ENCODE results near the gene NUCB1.
A peak's percentile ranks its signal among the peaks of the same experiment; 100 is the strongest.
"Not testable (repeated sequence)": the region's sequence is repeated elsewhere in the genome, so short reads cannot be mapped to it uniquely, and the experiment has no call there.

The NUCB1 gene

GRCh38 chr19:48906324-48906723 lies 6.2 kb downstream of the NUCB1 start:
- no peak for DNase-seq

DNA sequence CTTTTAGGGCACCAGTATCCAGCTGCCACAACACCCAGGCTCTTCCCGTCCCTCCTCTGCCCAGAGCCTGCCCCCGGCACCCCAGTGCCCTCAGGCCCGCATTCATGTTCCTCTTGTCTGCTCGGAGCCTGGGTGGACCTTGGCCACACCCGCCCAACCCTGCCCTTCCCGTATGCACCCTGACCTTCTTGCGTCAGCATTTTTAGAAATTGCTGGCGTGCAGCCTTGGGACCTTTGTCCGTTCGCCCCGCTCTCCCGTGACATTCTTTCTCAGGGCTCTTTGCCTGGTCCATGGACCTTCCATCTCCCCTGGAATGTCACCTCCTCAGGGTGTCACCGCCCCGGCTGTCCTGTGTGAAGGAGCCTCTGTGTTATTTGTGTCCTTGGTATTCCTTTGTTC lies 7.6 kb downstream of the NUCB1 start:
- no peak for DNase-seq

GRCh38 chr19:48909424-48910077 lies 9.4 kb downstream of the NUCB1 start:
- not testable (repeated sequence) for DNase-seq

- no peak for DNase-seq
These were observed 10.7 kb downstream of the NUCB1 start for GRCh38 chr19:48910803-48911202.

- DNase-seq: no peak
These were observed 13.2 kb downstream of the NUCB1 start for GRCh38 chr19:48913114-48913889.

- DNase-seq: no peak
These were observed 14.1 kb downstream of the NUCB1 start for GRCh38 chr19:48914181-48914580.

DNA sequence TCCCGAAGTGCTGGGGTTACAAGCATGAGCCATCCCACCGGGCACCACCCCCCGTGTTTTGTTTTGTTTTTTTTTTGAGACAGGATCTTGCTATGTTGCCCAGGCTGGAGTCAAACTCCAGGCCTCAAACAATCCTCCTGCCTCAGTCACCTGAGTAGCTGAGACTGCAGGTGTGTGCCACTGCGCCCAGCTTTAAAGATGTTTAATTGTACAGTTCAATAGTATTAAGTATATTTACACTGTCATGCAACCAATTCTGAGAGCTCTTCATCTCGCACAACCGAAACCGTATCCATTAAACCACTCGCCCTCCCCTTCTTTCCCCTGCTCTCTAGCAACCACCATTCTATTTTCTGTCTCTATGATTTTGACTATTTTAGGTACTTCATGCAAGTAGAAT lies 15.6 kb downstream of the NUCB1 start:
- no peak for DNase-seq

- no peak for DNase-seq
These were observed 18.0 kb downstream of the NUCB1 start for GRCh38 chr19:48918071-48918470.

DNA sequence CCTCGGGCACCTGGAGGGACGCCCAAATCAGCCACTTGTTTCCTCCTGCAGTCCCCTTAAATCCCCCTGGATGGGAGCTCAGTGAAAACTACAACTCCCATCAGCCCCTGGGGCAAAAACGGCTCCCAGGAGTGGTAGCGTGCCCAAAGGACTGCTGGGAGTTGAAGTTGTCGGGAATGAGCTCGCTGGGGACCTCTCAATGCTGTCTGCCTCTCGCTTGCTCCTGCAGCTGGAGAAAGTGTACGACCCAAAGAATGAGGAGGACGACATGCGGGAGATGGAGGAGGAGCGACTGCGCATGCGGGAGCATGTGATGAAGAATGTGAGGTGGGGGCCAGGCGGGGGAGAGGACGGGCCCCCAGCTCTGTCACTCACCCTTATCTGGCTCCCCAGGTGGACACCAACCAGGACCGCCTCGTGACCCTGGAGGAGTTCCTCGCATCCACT lies 18.7 kb downstream of the NUCB1 start:
- no peak for DNase-seq

DNA sequence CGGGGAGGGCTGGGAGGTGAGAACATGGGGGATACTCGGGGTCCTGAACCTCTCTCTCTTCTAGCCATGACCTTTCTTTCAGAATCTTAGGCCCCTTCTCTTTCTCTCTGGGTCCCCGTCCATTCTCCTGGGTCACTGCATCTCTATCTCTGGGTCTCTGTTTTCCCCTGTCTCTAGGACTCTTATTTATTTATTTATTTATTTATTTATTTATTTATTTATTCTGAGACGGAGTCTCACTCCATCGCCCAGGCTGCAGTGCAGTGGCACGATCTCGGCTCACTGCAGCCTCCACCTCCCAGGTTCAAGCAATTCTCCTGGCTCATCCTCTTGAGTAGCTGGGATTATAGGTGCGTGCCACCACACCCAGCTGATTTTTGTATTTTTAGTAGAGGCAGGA lies 19.2 kb downstream of the NUCB1 start:
- not testable (repeated sequence) for DNase-seq

DNA sequence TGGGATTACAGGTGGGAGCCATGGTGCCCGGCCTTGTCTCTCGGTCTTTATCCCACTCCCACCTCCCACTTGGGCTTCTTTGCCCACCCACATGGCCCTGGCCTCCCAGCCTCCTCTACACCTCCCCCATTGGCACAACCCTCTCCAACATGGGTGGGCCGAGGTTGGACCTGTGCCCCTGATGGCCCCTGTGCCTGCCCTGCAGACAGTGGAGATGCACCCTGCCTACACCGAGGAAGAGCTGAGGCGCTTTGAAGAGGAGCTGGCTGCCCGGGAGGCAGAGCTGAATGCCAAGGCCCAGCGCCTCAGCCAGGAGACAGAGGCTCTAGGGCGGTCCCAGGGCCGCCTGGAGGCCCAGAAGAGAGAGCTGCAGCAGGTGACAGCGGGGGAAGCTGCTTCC lies 20.8 kb downstream of the NUCB1 start:
- DNase-seq: no peak

GRCh38 chr19:48921721-48922500 lies 21.8 kb downstream of the NUCB1 start:
- no peak for DNase-seq

DNA sequence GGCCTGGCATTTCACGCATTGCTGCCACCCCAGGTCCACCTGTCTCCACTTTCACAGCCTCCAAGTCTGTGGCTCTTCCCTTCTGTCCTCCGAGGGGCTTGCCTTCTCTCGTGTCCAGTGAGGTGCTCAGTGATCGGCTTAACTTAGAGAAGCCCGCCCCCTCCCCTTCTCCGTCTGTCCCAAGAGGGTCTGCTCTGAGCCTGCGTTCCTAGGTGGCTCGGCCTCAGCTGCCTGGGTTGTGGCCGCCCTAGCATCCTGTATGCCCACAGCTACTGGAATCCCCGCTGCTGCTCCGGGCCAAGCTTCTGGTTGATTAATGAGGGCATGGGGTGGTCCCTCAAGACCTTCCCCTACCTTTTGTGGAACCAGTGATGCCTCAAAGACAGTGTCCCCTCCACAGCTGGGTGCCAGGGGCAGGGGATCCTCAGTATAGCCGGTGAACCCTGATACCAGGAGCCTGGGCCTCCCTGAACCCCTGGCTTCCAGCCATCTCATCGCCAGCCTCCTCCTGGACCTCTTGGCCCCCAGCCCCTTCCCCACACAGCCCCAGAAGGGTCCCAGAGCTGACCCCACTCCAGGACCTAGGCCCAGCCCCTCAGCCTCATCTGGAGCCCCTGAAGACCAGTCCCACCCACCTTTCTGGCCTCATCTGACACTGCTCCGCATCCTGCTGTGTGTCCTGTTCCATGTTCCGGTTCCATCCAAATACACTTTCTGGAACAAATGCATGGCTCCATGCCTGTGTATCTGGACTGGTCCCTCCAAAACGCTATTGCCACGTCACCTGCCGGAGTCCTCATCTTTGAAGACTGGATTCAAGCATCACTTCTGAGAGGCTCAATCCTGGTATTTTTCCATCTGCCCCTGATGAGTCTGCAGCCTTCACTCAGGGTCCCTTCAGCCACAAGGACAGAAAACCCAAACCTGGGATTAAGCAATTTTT lies 22.7 kb downstream of the NUCB1 start:
- no peak for DNase-seq

DNA sequence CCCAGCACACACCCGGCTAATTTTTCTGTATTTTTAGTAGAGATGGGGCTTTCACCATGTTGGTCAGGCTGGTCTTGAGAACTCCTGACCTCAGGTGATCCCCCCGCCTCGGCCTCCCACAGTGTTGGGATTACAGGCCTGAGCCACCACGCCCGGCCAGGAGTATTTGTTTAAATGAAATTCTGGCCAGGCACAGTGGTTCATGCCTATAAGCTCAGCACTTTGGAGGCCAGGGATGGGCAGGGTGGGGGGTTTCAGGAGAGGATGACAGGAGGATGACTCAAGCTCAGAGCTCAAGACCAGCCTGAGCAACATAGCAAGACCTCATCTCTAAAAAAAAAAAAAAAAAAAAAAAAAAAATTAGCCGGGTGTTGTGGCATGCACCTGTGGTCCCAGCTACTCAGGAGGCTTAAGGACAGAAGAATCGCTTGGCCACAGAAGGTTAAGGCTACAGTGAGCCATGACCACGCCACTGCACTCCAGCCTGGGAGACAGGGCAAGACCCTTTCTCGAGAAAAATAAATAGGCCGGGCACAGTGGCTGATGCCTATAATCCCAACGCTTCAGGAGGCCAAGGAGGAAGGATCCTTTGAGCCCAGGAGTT lies 25.2 kb downstream of the NUCB1 start:
- DNase-seq: no peak

- not testable (repeated sequence) for DNase-seq
These were observed 25.8 kb downstream of the NUCB1 start for GRCh38 chr19:48925890-48926289.

GRCh38 chr19:48926909-48927308 lies 26.8 kb downstream of the NUCB1 start:
- peak; percentile 3 for DNase-seq

DNA sequence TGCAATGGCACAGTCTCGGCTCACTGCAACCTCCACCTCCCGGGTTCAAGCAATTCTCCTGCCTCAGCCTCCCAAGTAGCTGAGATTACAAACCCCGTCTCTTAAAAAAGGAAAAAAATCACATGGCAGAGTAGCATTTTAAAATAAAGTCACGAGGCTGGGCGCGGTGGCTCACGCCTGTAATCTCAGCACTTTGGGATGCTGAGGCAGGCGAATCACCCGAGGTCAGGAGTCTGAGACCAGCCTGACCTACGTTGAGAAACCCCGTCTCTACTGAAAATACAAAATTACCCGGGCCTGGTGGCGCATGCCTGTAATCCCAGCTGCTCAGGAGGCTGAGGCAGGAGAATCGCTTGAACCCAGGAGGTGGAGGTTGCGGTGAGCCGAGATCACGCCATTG lies 27.6 kb downstream of the NUCB1 start:
- DNase-seq: not testable (repeated sequence)

DNA sequence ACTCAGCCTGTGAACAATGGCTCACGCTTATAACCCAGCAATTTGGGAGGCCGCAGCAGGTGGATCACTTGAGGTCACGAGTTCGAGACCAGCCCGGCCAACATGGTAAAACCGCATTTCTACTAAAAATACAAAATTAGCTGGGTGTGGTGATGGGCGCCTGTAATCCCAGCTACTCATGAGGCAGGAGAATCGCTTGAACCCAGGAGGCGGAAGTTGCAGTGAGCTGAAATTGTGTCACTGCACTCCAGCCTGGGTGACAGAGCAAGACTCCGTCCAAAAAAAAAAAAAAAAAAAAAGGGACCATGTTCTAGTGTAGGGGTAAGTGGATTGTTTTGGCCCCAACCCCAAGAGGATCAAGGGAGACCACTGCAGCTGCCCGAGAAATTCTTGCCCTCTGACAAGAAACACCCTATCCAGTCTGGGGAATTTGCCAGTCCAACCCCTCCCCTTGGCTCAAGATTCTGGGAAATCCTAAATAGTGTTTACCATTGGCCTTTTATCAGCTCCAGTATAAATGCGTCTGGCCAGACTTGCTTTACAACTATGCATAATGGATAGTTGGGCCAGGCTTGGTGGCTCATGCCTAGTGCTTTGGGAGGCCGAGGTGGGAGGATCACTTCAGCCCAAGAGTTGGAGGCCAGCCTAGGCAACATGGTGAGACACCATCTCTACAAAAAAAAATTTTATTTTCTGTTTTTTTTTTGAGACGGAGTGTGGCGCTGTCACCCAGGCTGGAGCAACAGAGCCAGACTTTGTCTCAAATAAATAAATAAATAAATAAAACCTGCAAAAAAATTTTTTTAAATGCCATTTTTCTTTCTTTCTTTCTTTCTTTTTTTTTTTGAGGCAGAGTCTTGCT lies 28.3 kb downstream of the NUCB1 start:
- DNase-seq: no peak

DNA sequence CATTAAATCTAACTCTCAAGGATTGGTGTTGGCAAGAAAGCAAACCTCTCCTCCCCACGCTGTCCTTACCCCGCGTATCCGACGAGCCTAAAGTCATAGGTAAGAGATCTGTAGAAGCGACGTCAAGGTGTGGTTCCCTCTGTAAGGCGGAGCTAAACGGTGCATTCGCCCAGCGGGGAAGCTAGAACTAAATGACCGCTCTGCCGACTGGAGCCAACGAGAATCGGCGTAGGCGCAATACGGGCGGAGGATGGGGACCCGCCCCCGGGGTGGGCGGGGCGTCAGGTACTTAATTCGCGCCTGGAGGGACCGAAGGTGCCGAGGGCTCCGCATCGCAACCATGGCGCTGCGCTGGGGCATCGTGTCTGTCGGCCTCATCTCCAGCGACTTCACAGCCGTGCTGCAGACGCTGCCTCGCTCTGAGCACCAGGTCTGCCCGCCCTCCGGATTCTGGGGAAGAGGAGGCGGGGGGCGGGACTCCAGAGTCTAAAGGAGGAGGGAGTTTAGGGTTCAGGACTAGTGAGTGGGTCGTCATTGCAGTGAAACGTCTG lies 33.3 kb downstream of the NUCB1 start, which contains the start of gene DHDH:
TSS of gene DHDH (plus strand) at position 318 of the 551 bp plus-strand sequence. CDS start at position 341, 23 bp downstream.
- peak; percentile 79 for DNase-seq

DNA sequence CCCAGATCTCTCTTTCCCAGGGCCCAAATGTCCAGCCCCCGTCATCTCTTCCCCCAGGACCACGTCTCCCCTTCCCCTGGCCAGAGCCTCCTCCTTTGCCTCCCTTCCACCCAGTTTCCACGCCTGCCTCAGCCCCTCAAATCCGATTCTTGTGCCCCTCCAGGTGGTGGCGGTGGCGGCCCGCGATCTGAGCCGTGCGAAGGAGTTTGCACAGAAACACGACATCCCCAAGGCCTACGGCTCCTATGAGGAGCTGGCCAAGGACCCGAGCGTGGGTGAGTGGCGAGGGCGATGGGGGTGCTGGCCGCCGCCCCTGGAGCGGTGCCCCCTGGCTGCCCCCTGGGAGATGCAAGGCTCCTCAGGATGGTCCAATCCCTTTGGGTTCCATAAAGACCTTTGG lies 34.7 kb downstream of the NUCB1 start:
- no peak for DNase-seq

DNA sequence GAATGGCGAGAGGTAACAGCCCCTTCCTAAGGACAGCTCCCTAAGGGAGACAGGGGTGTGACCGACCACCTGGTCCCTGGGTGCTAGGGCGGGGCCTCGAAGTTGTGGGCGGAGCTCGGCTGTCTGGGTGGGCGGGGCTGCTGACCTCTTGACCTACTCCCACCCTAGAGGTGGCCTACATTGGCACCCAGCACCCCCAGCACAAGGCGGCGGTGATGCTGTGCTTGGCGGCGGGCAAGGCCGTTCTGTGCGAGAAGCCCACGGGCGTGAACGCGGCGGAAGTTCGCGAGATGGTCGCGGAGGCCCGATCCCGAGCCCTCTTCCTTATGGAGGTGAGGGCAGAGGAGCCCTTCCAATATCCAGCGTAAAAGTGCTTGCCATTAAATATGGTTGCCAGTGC lies 35.8 kb downstream of the NUCB1 start:
- DNase-seq: no peak
